GM21529 (cell line): ENCODE measurements around the gene KLHL10.
A peak's percentile ranks its signal among the peaks of the same experiment; 100 is the strongest.
"Not testable (repeated sequence)": the region's sequence is repeated elsewhere in the genome, so short reads cannot be mapped to it uniquely, and the experiment has no call there.

Source experiments
- ATAC-seq: cut with Tn5 transposase; IDR thresholded peaks from one replicate; pipeline ENCODE4 v1.9.1; 2021; ENCODE audit not compliant: unreplicated experiment

KLHL10 gene

DNA sequence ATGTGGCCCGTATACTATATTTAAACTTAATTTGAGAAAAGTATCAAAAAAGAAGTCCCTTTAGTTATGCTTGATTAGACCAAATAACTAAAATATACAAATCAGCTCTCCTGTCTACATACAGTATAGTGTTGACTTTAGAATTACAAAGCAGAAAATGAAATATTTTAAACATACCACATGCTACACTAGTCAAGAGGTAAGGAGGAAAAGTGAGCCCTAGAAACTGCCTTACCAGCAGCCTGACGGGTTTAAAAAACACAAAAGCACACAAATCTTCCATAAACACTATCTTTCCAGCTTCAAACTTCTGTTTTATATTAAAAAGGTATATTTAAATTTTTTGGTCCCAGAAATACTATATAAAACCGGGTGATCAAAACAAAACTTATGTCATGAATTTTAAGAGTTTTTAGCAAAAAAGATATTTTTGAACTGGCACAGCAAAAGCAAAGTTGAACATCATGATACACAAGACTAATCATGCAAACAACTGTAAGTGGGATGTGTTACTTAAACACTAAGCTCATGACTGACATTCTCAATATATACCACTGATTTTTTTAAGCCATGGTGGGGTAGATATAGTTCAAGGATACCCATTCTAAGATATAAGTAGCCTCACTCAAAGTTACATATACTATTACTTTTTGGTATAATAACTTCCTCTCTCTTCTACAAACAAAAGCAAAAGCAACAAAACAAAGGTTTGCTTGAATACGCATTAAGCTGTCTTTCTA is 11.8 kb downstream of the KLHL10 start:
- ATAC-seq: no peak

DNA sequence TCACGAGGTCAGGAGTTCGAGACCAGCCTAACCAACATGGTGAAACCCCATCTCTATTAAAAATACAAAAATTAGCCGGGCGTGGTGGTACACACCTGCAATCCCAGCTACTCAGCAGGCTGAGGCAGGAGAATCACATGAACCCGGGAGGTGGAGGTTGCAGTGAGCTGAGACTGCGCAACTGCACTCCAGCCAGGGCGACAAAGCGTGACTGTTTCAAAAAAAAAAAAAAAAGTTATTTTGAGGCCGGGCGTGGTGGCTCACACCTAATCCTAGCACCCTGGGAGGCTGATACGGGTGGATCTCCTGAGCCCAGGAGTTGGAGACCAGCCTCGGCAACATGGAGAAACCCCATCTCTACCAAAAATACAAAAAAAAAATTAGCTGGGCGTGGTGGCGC is 13.8 kb downstream of the KLHL10 start:
- not testable (repeated sequence) for ATAC-seq

GRCh38 chr17:41860254-41860931 is 22.8 kb downstream of the KLHL10 start:
- no peak for ATAC-seq

DNA sequence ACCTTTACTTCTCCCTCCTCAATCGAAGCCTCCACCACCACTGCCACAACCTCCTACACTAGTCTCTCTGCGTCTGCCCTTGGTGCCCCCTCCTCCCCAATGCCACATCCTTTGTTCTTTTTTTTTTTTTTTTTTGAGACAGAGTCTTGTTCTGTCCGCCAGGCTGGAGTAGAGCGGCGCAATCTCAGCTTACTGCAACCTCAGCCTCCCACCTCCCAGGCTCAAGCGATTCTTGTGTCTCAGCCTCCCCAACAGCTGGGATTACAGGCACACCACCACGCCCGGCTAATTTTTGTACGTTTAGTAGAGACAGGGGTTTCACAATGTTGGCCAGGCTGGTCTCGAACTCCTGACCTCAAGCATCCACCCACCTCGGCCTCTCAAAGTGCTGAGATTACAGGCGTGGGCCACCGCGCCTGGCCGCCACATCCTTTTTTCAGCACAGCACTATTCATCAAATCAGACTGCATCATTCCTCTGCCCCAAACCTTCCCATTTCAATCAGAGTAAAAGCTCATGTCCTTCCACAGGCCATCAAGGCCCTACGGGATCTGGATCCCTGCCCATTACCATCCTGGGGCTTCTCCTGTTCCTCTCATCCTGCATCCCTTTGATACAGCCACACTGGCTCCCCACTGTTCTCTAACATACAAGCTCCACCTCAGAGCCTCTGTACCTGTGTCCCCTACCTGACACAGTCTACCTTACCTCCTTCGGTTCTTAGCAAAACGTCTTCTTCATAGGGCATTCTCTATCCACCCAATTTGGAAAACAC is 25.6 kb downstream of the KLHL10 start:
- no peak for ATAC-seq

- ATAC-seq: no peak
These were observed 26.8 kb downstream of the KLHL10 start for GRCh38 chr17:41864498-41864835.

DNA sequence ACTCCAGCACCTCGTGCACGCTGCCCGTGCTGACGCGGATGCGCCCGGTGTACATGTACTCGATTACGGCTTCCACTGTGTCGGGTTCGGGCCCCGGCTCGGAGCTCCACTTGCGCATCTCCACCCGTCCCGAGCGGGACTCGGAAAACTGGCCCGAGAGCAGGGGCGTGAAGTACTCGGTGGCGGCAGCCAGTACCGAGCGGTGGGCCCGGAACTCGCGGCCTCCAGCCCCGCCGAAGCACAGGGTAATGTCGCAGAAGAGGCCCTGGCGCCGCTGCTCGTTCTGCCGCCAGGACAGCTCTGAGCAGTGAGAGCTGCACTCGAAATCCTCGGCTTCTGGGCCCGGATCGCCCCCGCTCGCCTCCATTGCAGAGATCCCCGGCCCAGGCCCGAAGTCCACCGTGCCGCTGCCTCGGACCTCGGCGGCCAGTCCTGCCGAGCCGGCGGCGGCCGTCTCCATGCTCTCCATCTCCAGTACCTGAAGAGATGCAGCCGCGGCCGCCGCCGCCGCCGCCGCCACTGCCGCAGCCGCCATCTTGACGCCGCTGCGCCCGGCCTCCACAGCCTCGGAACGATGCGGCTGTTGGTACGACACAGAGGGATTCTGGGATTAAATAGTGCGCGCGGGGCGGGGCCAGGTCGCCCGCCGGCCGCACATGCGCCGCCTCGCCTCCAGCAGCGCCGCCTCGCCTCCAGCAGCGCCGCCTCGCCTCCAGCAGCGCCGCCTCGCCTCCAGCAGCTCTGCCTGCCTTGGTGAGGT is 27.4 kb downstream of the KLHL10 start, which contains the start of gene KLHL11:
TSS of gene KLHL11 (minus strand) at position 588 of the 760 bp plus-strand sequence. CDS start at position 535, 53 bp downstream.
- ATAC-seq: peak; percentile 78

DNA sequence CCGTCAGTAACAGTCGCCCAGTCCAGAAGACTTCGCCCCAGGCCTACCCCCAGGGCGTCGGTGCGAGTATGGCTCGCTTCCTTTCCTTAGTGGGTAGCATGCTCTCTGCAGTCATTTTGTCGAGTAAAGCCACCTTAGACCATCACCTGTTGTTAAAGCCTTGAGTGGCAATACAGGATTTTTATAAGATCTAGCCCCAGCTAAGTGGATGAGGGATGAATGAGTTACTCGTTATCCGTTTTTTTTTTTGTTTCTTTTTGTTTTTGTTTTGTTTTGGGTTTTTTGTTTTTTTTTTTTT is 27.9 kb downstream of the KLHL10 start:
- no peak for ATAC-seq

GRCh38 chr17:41868568-41868967 is 30.9 kb downstream of the KLHL10 start:
- no peak for ATAC-seq

GRCh38 chr17:41869426-41869825 is 31.8 kb downstream of the KLHL10 start:
- no peak for ATAC-seq

GRCh38 chr17:41870097-41870496 is 32.5 kb downstream of the KLHL10 start:
- no peak for ATAC-seq

- ATAC-seq: no peak
These were observed 33.0 kb downstream of the KLHL10 start for GRCh38 chr17:41870627-41871026.

- ATAC-seq: no peak
These were observed 34.2 kb downstream of the KLHL10 start for GRCh38 chr17:41871789-41872188.

DNA sequence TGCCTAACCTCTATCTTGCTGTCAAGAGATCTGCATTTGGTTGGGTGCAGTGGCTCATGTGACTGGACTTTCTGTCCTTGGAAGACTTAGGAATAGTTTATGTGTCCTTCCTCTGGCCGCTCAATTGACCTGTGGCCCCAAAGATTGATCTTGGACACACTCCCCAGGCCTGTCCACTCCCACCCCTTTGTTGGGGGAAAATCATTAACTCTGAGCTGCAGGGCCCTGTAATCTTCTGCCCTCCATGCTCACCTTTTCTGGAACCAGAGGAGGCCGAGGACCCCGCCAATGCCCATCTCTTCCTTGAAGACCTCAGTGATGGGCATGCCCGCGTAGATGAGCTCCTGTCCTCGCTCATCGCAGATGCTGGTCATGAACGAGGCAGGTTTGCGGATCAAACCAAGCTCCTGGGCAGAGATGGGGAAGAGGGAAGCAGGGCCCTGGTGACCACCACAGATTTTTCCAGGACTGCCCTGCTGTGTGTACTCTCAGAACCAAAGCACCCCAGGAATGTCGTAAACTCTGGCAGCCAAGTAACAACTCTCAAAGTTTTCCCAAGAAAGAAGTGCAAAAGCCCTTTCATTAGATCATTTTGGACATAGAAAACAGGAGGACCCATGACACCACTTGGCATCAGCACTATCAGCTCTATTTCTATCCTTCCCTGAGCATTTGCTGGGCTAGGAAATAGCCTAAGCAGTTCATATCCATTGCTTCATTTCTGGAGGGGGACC is 36.1 kb downstream of the KLHL10 start:
- no peak for ATAC-seq

DNA sequence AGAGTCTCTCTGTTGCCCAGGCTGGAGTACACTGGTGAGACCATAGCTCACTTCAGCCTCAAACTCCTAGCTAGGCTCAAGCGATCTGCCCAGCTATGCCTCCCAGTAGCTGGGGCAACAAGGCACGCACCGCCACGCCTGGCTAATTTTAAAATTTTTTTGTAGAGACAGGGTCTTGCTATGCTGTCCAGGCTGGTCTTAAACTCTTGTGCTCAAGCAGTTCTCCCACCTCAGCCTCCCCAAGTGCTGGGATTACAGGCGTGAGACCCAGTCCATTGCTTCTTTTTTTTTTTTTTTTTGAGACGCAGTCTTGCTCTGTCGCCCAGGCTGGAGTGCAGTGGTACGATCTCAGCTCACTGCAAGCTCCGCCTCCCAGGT is 36.7 kb downstream of the KLHL10 start:
- ATAC-seq: not testable (repeated sequence)

DNA sequence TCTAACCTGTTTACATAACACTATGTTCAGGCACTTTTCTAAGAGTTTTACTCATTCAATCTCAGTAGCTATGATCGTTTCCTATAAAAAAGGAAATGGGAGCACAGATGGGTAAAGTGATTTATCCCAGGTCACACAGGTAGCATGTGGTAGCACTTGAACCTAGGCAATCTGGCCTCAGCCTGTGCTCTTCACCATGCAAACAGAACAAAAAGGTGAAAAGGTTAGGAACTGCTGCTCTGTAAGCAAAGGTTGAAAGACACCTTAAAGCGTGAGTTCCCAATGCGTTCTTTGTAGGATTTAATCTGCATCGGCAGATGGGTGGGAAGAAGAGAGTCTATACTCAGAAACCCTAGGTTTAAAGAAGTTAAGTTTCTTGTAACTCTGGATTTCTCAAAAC is 42.5 kb downstream of the KLHL10 start:
- no peak for ATAC-seq

DNA sequence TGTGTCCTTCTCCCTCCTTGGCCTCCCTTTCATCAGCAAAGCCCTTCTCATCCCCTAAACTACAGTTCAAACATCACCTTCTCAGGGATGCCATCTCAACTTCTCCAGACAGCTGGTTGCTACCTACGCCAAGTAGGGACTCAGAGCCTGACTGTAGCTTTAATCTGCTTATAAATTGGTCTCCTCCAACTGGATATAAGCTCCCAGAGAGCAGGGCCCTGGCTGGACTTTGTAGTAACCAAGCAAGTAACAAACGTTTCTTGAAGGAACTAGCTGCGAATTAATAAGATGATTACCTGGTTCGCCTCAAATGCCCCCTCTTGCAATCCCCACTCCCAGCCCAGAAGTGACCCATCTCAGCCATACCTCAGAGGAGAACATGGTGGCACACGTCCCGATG is 45.1 kb downstream of the KLHL10 start:
- ATAC-seq: no peak

GRCh38 chr17:41885733-41886132 is 48.1 kb downstream of the KLHL10 start:
- ATAC-seq: no peak

DNA sequence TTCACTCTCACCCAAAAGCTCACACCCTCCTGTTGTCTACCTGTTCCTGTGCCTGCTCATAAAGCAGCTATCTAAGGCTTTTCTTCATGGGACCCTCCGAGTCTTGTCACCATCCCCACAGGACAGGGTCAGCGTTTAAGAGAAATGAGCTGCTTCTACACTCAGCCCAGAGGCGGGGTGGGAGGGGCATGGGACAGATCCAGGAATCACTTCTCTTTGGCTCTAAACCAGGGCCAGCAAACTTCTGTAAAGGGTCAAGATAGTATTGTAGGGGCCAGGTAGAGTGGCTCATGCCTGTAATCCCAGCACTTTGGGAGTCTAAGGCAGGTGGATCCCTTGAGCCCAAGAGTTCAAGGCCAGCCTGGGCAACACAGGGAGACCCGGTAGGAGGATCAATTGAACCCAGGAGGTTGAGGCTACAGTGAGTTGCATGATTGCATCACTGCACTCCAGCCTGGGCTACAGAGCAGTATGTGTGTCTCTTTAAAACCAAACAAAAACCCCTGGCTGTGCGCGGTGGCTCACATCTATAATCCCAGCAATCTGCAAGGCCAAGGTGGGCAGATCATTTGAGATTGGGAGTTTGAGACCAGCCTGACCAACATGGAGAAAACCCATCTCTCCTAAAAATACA is 50.8 kb downstream of the KLHL10 start:
- ATAC-seq: no peak

GRCh38 chr17:41891135-41892020 is 53.8 kb downstream of the KLHL10 start:
- no peak for ATAC-seq
